Mesenchymal stem cell (in vitro differentiated cells and primary cell): Measurements from ENCODE around the gene BRAF.

Experiments used
- DNase-seq: peaks from one replicate; pipeline ENCODE4 v3.0.0-alpha.2; 2013
- H2AFZ ChIP-seq: one replicate; pipeline ENCODE4 v1.6.1; 2013; ENCODE audit warnings: low read depth, mild to moderate bottlenecking, control low read depth, inconsistent platforms, low read length, moderate library complexity
- H2AK5ac ChIP-seq: 2 replicates; pipeline ENCODE4 v1.6.1; 2013; ENCODE audit warnings: low read length, moderate library complexity, mild to moderate bottlenecking, inconsistent platforms; ENCODE audit not compliant: severe bottlenecking
- H2BK120ac ChIP-seq: one replicate; pipeline ENCODE4 v1.6.1; 2013; ENCODE audit warnings: low read depth, mild to moderate bottlenecking, inconsistent platforms, low read length, moderate library complexity
- H2BK12ac ChIP-seq, 2 experiments: one replicate each; pipeline ENCODE4 v1.6.1; 2013; ENCODE audit warnings: inconsistent platforms in 2 of 2, low read length in 2 of 2, mild to moderate bottlenecking in 2 of 2, moderate library complexity in 2 of 2, control low read depth in 1 of 2
- H2BK15ac ChIP-seq: one replicate; pipeline ENCODE4 v1.6.1; 2013; ENCODE audit warnings: mild to moderate bottlenecking, low read depth, inconsistent platforms; ENCODE audit not compliant: poor library complexity, severe bottlenecking
- H2BK5ac ChIP-seq: 2 replicates; pipeline ENCODE4 v1.6.1; 2013; ENCODE audit warnings: low read depth, mild to moderate bottlenecking, low read length, control low read depth, inconsistent platforms; ENCODE audit not compliant: poor library complexity, severe bottlenecking
- H3K14ac ChIP-seq, 2 experiments: one replicate each; pipeline ENCODE4 v1.6.1; 2013; ENCODE audit warnings: inconsistent platforms in 2 of 2, low read length in 2 of 2, control low read depth in 1 of 2, mild to moderate bottlenecking in 1 of 2, moderate library complexity in 1 of 2
- H3K18ac ChIP-seq, 2 experiments: one replicate each; pipeline ENCODE4 v1.6.1; 2013; ENCODE audit warnings: inconsistent platforms in 2 of 2, low read length in 2 of 2, control low read depth in 1 of 2, low read depth in 1 of 2, mild to moderate bottlenecking in 1 of 2
- H3K23ac ChIP-seq, 2 experiments: one replicate each; pipeline ENCODE4 v1.6.1; 2013; ENCODE audit warnings: inconsistent platforms in 2 of 2, low read length in 2 of 2, mild to moderate bottlenecking in 2 of 2, moderate library complexity in 2 of 2, control low read depth in 1 of 2
- H3K27ac ChIP-seq: 2 replicates; pipeline ENCODE4 v1.5.1; 2013; ENCODE audit warnings: mild to moderate bottlenecking, moderate library complexity, low read length, control low read depth, inconsistent platforms; ENCODE audit not compliant: poor library complexity, severe bottlenecking
- H3K27me3 ChIP-seq, 2 experiments: 2 replicates each; pipeline versions ENCODE4 v1.6.1 to v1.7.0; 2013; ENCODE audit warnings: low read length in 2 of 2, mild to moderate bottlenecking in 2 of 2, moderate library complexity in 2 of 2, control low read depth in 1 of 2, inconsistent platforms in 1 of 2; ENCODE audit not compliant: control insufficient read depth in 1 of 2, insufficient read depth in 1 of 2
- H3K36me3 ChIP-seq, 2 experiments: 2 replicates each; pipeline versions ENCODE4 v1.6.1 to v1.7.0; 2013; ENCODE audit warnings: low read length in 2 of 2, control low read depth in 1 of 2, inconsistent platforms in 1 of 2, low read depth in 1 of 2, mild to moderate bottlenecking in 1 of 2; ENCODE audit not compliant: insufficient read depth in 2 of 2, control insufficient read depth in 1 of 2
- H3K4ac ChIP-seq, 2 experiments: one replicate each; pipeline ENCODE4 v1.6.1; 2013; ENCODE audit warnings: inconsistent platforms in 2 of 2, low read length in 2 of 2, mild to moderate bottlenecking in 2 of 2, moderate library complexity in 2 of 2, control low read depth in 1 of 2, low read depth in 1 of 2
- H3K4me1 ChIP-seq: 2 replicates; pipeline ENCODE4 v1.6.1; 2013; ENCODE audit warnings: low read depth, low read length, control low read depth; ENCODE audit not compliant: control insufficient read depth, insufficient read depth
- H3K4me2 ChIP-seq: 2 replicates; pipeline ENCODE4 v1.6.1; 2013; ENCODE audit warnings: low read length, mild to moderate bottlenecking, inconsistent platforms; ENCODE audit not compliant: poor library complexity, severe bottlenecking
- H3K4me3 ChIP-seq, 2 experiments: 2 replicates each; pipeline versions ENCODE4 v1.5.1 to v1.7.0; 2013; ENCODE audit warnings: low read length in 2 of 2, mild to moderate bottlenecking in 2 of 2, control low read depth in 1 of 2, low read depth in 1 of 2; ENCODE audit not compliant: insufficient read depth in 1 of 2
- H3K79me1 ChIP-seq: replicated peaks from 2 replicates; pipeline ENCODE4 v1.6.1; 2013; ENCODE audit warnings: mild to moderate bottlenecking, control low read depth, low read length, inconsistent platforms; ENCODE audit not compliant: poor library complexity, severe bottlenecking
- H3K9ac ChIP-seq: 2 replicates; pipeline ENCODE4 v1.7.0; 2013; ENCODE audit warnings: mild to moderate bottlenecking, low read length, moderate library complexity
- H3K9me3 ChIP-seq: 2 replicates; pipeline ENCODE4 v1.7.0; 2013; ENCODE audit warnings: mild to moderate bottlenecking, low read length; ENCODE audit not compliant: control insufficient read depth
- H4K8ac ChIP-seq: one replicate; pipeline ENCODE4 v1.6.1; 2013; ENCODE audit warnings: inconsistent platforms, mild to moderate bottlenecking, low read length, moderate library complexity
- H4K91ac ChIP-seq: one replicate; pipeline ENCODE4 v1.6.1; 2013; ENCODE audit warnings: mild to moderate bottlenecking, low read length, inconsistent platforms
- WGBS: methylation state at CpG from one replicate; pipeline ENCODE4 v1.1.7; 2013; ENCODE audit warnings: mixed read lengths; 5-methylcytosine and 5-hydroxymethylcytosine counted together

The BRAF gene

DNA sequence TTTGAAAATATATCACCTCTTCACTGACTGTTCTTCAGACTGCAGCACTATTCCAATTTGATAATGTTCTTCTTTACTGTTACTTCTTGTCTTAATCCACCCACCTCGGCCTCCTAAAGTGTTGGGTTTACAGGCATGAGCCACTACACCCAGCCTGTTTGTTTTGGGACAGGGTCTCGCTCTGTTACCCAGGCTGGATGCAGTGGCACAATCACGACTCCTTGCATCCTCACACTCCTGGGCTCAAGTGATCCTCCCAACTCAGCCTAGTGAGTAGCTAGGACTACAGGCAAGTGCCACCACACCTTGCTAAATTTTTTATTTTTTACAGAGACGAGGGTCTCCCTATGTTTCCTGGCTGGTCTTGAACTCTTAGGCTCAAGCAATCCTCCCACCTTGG is 150.4 kb downstream of the BRAF start:
- H4K91ac ChIP-seq, result no peak overlapping the region
- no peaks in the 10 kb centered on the region for H3K27me3 ChIP-seq
- H3K9ac ChIP-seq, result no peak overlapping the region
- no peak overlapping the region for H2AK5ac ChIP-seq
- H3K27ac ChIP-seq, result no peak overlapping the region
- H3K14ac ChIP-seq, result no peak overlapping the region
- 94% methylated on average over 4 of the region's 4 CpGs for WGBS
- no peak overlapping the region for H3K4me3 ChIP-seq
- no peak overlapping the region for H3K18ac ChIP-seq
- peaks cover 4% of the 10 kb centered on the region for H3K4me1 ChIP-seq
- no peaks in the 10 kb centered on the region for H3K9me3 ChIP-seq
- no peak for DNase-seq
- H4K8ac ChIP-seq, result no peak overlapping the region
- H3K4me2 ChIP-seq, result no peak overlapping the region
- no peak overlapping the region for H2BK15ac ChIP-seq
- H2BK12ac ChIP-seq, result no peak overlapping the region
- peaks cover 2% of the 10 kb centered on the region for H3K79me1 ChIP-seq
- H3K36me3 ChIP-seq, result peaks cover 9 to 71% of the 10 kb centered on the region in 2 experiments
- H2BK5ac ChIP-seq, result no peak overlapping the region
- no peak overlapping the region for H2BK120ac ChIP-seq
- H2AFZ ChIP-seq, result no peak overlapping the region
- H3K4ac ChIP-seq, result no peak overlapping the region
- H3K23ac ChIP-seq, result no peak overlapping the region

GRCh38 chr7:140773104-140773503 is 151.6 kb downstream of the BRAF start:
- Histone ChIP-seq H3K4ac (no peak overlapping the region), H2BK12ac (no peak overlapping the region), H4K8ac (no peak overlapping the region), H2BK15ac (no peak overlapping the region), H2AK5ac (no peak overlapping the region), H3K79me1 (peaks cover 4% of the 10 kb centered on the region), H3K14ac (no peak overlapping the region), H4K91ac (no peak overlapping the region), H3K27ac (no peak overlapping the region), H2AFZ (no peak overlapping the region), H3K4me3 (no peak overlapping the region), H3K4me2 (no peak overlapping the region), H3K9me3 (no peaks in the 10 kb centered on the region), H2BK120ac (no peak overlapping the region), H3K9ac (no peak overlapping the region), H3K18ac (no peak overlapping the region), H2BK5ac (no peak overlapping the region), H3K23ac (no peak overlapping the region), H3K4me1 (peaks cover 4% of the 10 kb centered on the region), H3K36me3 (peaks cover 14 to 65% of the 10 kb centered on the region in 2 experiments), H3K27me3 (no peaks in the 10 kb centered on the region)
- 100% methylated on average over 2 of the region's 3 CpGs for WGBS
- no peak for DNase-seq

DNA sequence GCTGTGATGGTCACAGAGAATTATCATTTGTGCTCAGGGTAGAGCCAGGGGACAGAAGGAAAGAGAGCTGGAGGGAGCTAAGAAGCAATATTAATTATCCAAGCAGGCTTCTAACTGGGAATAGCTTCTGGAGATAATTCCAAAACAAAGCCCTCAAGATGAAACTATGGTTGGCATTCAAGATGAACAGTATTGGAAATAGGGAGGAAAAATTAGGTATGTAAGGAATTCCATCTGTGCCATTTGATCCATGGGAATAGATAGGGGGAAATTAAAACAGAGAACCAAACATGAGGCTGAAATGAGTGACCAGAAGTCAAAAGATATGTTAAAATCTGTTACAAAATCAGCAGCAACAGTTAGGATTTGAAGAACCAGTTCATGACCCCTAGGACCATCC is 152.9 kb downstream of the BRAF start:
- H3K23ac ChIP-seq, result no peak overlapping the region
- H2BK12ac ChIP-seq, result no peak overlapping the region
- H3K9me3 ChIP-seq, result no peaks in the 10 kb centered on the region
- peaks cover 16 to 59% of the 10 kb centered on the region in 2 experiments for H3K36me3 ChIP-seq
- no peak overlapping the region for H2BK5ac ChIP-seq
- H3K79me1 ChIP-seq, result peaks cover 4% of the 10 kb centered on the region
- H3K14ac ChIP-seq, result no peak overlapping the region
- no peak overlapping the region for H2AK5ac ChIP-seq
- H3K4me3 ChIP-seq, result no peak overlapping the region
- H3K18ac ChIP-seq, result no peak overlapping the region
- peaks cover 4% of the 10 kb centered on the region for H3K4me1 ChIP-seq
- no peak overlapping the region for H4K91ac ChIP-seq
- no peak overlapping the region for H3K4ac ChIP-seq
- no peak overlapping the region for H2BK15ac ChIP-seq
- H4K8ac ChIP-seq, result no peak overlapping the region
- H3K4me2 ChIP-seq, result no peak overlapping the region
- H3K9ac ChIP-seq, result no peak overlapping the region
- H3K27me3 ChIP-seq, result no peaks in the 10 kb centered on the region
- no peak overlapping the region for H3K27ac ChIP-seq
- H2BK120ac ChIP-seq, result no peak overlapping the region
- H2AFZ ChIP-seq, result no peak overlapping the region
- no peak for DNase-seq

DNA sequence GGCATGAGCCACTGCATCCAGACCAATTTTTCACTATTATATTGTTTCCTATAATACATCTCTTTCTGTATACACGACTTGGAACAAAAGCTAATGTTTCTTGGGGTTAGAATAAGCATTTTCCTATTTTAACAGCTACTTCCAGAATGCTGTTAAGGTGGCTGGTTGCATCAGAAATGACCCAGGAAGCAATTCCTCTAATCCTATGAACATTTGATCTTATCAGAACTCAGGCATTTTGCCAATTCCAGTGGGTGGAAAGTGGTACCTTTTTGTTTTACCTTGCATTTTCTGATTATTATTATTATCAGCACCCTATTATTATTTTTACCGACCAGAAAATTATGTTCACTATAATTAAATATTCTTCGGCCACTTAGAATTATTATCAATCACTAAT is 154.9 kb downstream of the BRAF start:
- Histone ChIP-seq H3K4me3 (no peak overlapping the region), H4K8ac (no peak overlapping the region), H2BK120ac (no peak overlapping the region), H3K18ac (no peak overlapping the region), H3K79me1 (peaks cover 4% of the 10 kb centered on the region), H3K14ac (no peak overlapping the region), H3K9me3 (no peaks in the 10 kb centered on the region), H3K23ac (no peak overlapping the region), H2AK5ac (no peak overlapping the region), H3K4ac (no peak overlapping the region), H3K27me3 (no peaks in the 10 kb centered on the region), H2BK12ac (no peak overlapping the region), H4K91ac (no peak overlapping the region), H3K27ac (no peak overlapping the region), H3K4me2 (no peak overlapping the region), H2AFZ (no peak overlapping the region), H2BK15ac (no peak overlapping the region), H3K9ac (no peak overlapping the region), H2BK5ac (no peak overlapping the region), H3K4me1 (peaks cover 4% of the 10 kb centered on the region), H3K36me3 (peaks cover 17 to 43% of the 10 kb centered on the region in 2 experiments)
- no peak for DNase-seq
- WGBS, result 100% methylated on average over 2 of the region's 3 CpGs
